Measurements from ENCODE around the gene TCF12. TPM values are rescaled to one million over a fixed set of nuclear protein-coding genes. Genes with fewer than 3 reads are reported as not detected.

The TCF12 gene
- total RNA-seq, 1 donor from 2014 or later, result 138 TPM

GRCh38 chr15:57205996-57206395 lies 287.6 kb downstream of the TCF12 start:
- DNase-seq (ENCODE audit: extremely low spot score in 2 of 2), result no peak
- no peak for TF ChIP-seq POLR2AphosphoS5 (IDR thresholded peaks at IDR 0.05; ENCODE audit: insufficient read depth in 1 of 2, low read depth in 1 of 2)
- TF ChIP-seq CTCF (IDR thresholded peaks at IDR 0.05), result no peak
- no peak for TF ChIP-seq POLR2A (IDR thresholded peaks at IDR 0.05)
- intact Hi-C loops (cut with DNase I), result no loop called here
- Histone ChIP-seq H3K27ac (no peak overlapping the region), H3K4me3 (no peak overlapping the region), H3K36me3 (no peaks in the 10 kb centered on the region), H3K9me3 (no peaks in the 10 kb centered on the region), H3K27me3 (no peaks in the 10 kb centered on the region), H3K4me1 (peaks cover 11% of the 10 kb centered on the region)

- intact Hi-C loops (cut with DNase I), result loop anchor here (10.0 kb wide), 1 partner anchor 69 kb away; no protein-coding TSS in a partner anchor
- H3K27ac ChIP-seq, result no peak overlapping the region
- no peak for DNase-seq (ENCODE audit: extremely low spot score in 2 of 2)
- H3K4me3 ChIP-seq, result no peak overlapping the region
- peaks cover 65% of the 10 kb centered on the region for H3K4me1 ChIP-seq
- no peaks in the 10 kb centered on the region for H3K9me3 ChIP-seq
- TF ChIP-seq CTCF (IDR thresholded peaks at IDR 0.05), result peak; percentile 4 to 32 (median 27)
- no peak for TF ChIP-seq POLR2A (IDR thresholded peaks at IDR 0.05)
- H3K27me3 ChIP-seq, result no peaks in the 10 kb centered on the region
- H3K36me3 ChIP-seq, result no peaks in the 10 kb centered on the region
Observed at GRCh38 chr15:57213862-57214261, 295.4 kb downstream of the TCF12 start.

GRCh38 chr15:57215326-57215725 lies 296.9 kb downstream of the TCF12 start:
- intact Hi-C loops (cut with DNase I), result loop anchor here (10.0 kb wide), 1 partner anchor 71 kb away; no protein-coding TSS in a partner anchor
- Histone ChIP-seq H3K27me3 (no peaks in the 10 kb centered on the region), H3K36me3 (no peaks in the 10 kb centered on the region), H3K27ac (peak overlapping the region; percentile 35), H3K4me1 (peaks cover 74% of the 10 kb centered on the region), H3K9me3 (no peaks in the 10 kb centered on the region), H3K4me3 (no peak overlapping the region)
- TF ChIP-seq POLR2A (IDR thresholded peaks at IDR 0.05) (no peak), POLR2AphosphoS5 (IDR thresholded peaks at IDR 0.05; ENCODE audit: insufficient read depth in 1 of 2, low read depth in 1 of 2) (no peak), CTCF (IDR thresholded peaks at IDR 0.05) (no peak)
- no peak for DNase-seq (ENCODE audit: extremely low spot score in 2 of 2)

GRCh38 chr15:57215881-57216280 lies 297.4 kb downstream of the TCF12 start:
- intact Hi-C loops (cut with DNase I), result loop anchor here (10.0 kb wide), 1 partner anchor 71 kb away; no protein-coding TSS in a partner anchor
- TF ChIP-seq CTCF (IDR thresholded peaks at IDR 0.05) (no peak), POLR2AphosphoS5 (IDR thresholded peaks at IDR 0.05; ENCODE audit: insufficient read depth in 1 of 2, low read depth in 1 of 2) (no peak), POLR2A (IDR thresholded peaks at IDR 0.05) (no peak)
- DNase-seq (ENCODE audit: extremely low spot score in 2 of 2), result no peak
- Histone ChIP-seq H3K9me3 (no peaks in the 10 kb centered on the region), H3K4me1 (peaks cover 76% of the 10 kb centered on the region), H3K36me3 (no peaks in the 10 kb centered on the region), H3K27ac (peak overlapping the region; percentile 41), H3K27me3 (no peaks in the 10 kb centered on the region), H3K4me3 (no peak overlapping the region)

GRCh38 chr15:57216288-57216687 lies 297.8 kb downstream of the TCF12 start:
- DNase-seq (ENCODE audit: extremely low spot score in 2 of 2), result no peak
- peak overlapping the region; percentile 41 for H3K27ac ChIP-seq
- intact Hi-C loops (cut with DNase I), result loop anchor here (10.0 kb wide), 1 partner anchor 71 kb away; no protein-coding TSS in a partner anchor
- no peak overlapping the region for H3K4me3 ChIP-seq
- no peaks in the 10 kb centered on the region for H3K36me3 ChIP-seq
- TF ChIP-seq CTCF (IDR thresholded peaks at IDR 0.05) (no peak), POLR2AphosphoS5 (IDR thresholded peaks at IDR 0.05; ENCODE audit: insufficient read depth in 1 of 2, low read depth in 1 of 2) (peak in 1 of 2 donors; percentile 37)
- H3K27me3 ChIP-seq, result no peaks in the 10 kb centered on the region
- no peaks in the 10 kb centered on the region for H3K9me3 ChIP-seq
- H3K4me1 ChIP-seq, result peaks cover 76% of the 10 kb centered on the region
